HG02623 (cell line): ENCODE results near the gene PER2.
"Not testable (repeated sequence)": the region's sequence is repeated elsewhere in the genome, so short reads cannot be mapped to it uniquely, and the experiment has no call there.

Source experiments
- ATAC-seq: cut with Tn5 transposase; IDR thresholded peaks from one replicate; pipeline ENCODE4 v1.9.1; 2021; ENCODE audit warnings: moderate library complexity; ENCODE audit not compliant: unreplicated experiment

PER2 gene

GRCh38 chr2:238310721-238311120 is 22.3 kb upstream of the PER2 start:
- ATAC-seq: not testable (repeated sequence)

- ATAC-seq: no peak
Measured at GRCh38 chr2:238308177-238308576, 19.8 kb upstream of the PER2 start.

GRCh38 chr2:238306672-238306998 is 18.2 kb upstream of the PER2 start:
- ATAC-seq: no peak

- ATAC-seq: no peak
Measured at GRCh38 chr2:238305965-238306671, 17.7 kb upstream of the PER2 start.

- ATAC-seq: no peak
Measured at GRCh38 chr2:238305092-238305862, 16.9 kb upstream of the PER2 start.

- no peak for ATAC-seq
Measured at GRCh38 chr2:238304116-238304515, 15.7 kb upstream of the PER2 start.

- ATAC-seq: no peak
Measured at GRCh38 chr2:238302751-238303150, 14.3 kb upstream of the PER2 start.

- no peak for ATAC-seq
Measured at GRCh38 chr2:238302087-238302486, 13.7 kb upstream of the PER2 start.

- no peak for ATAC-seq
Measured at GRCh38 chr2:238299803-238300202, 11.4 kb upstream of the PER2 start.

GRCh38 chr2:238296638-238297457 is 8.4 kb upstream of the PER2 start:
- ATAC-seq: no peak

- no peak for ATAC-seq
Measured at GRCh38 chr2:238295144-238296112, 7.0 kb upstream of the PER2 start.

GRCh38 chr2:238294393-238295143 is 6.2 kb upstream of the PER2 start:
- no peak for ATAC-seq

GRCh38 chr2:238294046-238294392 is 5.6 kb upstream of the PER2 start:
- no peak for ATAC-seq

- ATAC-seq: no peak
Measured at GRCh38 chr2:238291550-238292281, 3.3 kb upstream of the PER2 start.

GRCh38 chr2:238290715-238291549 is 2.5 kb upstream of the PER2 start:
- ATAC-seq: no peak

GRCh38 chr2:238290091-238290509 is 1.7 kb upstream of the PER2 start:
- ATAC-seq: no peak

GRCh38 chr2:238289574-238289973 is 1.2 kb upstream of the PER2 start:
- ATAC-seq: no peak
